Measurements from ENCODE around the gene ZNF860.

Gene ZNF860

GRCh38 chr3:31976302-31976701, 5.2 kb upstream of the ZNF860 start:
- Histone ChIP-seq H2BK120ac (ENCODE audit: low read depth, low read length) (no peak overlapping the region), H2AK5ac (ENCODE audit: low read length, severe bottlenecking) (no peak overlapping the region), H3K4me2 (ENCODE audit: low read length, poor library complexity, severe bottlenecking) (no peak overlapping the region), H3K9ac (ENCODE audit: low read length) (no peak overlapping the region), H3K18ac (ENCODE audit: low read depth in 1 of 2, low read length in 2 of 2) (no peak overlapping the region), H2BK15ac (ENCODE audit: low read depth, poor library complexity, severe bottlenecking) (no peak overlapping the region), H2AFZ (ENCODE audit: low read depth, low read length) (no peak overlapping the region), H3K27me3 (ENCODE audit: control insufficient read depth in 1 of 2, insufficient read depth in 1 of 2, low read length in 2 of 2) (peaks cover 0 to 4% of the 10 kb centered on the region in 2 experiments), H3K14ac (ENCODE audit: low read length in 2 of 2) (no peak overlapping the region), H3K23ac (ENCODE audit: low read length in 2 of 2) (peak overlapping the region in 1 of 2 experiments; percentile 42), H3K4me1 (ENCODE audit: control insufficient read depth, insufficient read depth, low read depth, low read length) (peaks cover 2% of the 10 kb centered on the region), H3K36me3 (ENCODE audit: control insufficient read depth in 1 of 2, insufficient read depth in 2 of 2, low read depth in 1 of 2, low read length in 2 of 2) (no peaks in the 10 kb centered on the region), H3K79me1 (replicated peaks; ENCODE audit: low read length, poor library complexity, severe bottlenecking) (peaks cover 36% of the 10 kb centered on the region), H3K4me3 (ENCODE audit: insufficient read depth in 1 of 2, low read depth in 1 of 2, low read length in 2 of 2) (no peak overlapping the region), H3K27ac (ENCODE audit: low read length, poor library complexity, severe bottlenecking) (no peak overlapping the region), H4K91ac (ENCODE audit: low read length) (no peak overlapping the region), H3K4ac (ENCODE audit: low read depth in 1 of 2, low read length in 2 of 2) (no peak overlapping the region), H4K8ac (ENCODE audit: low read length) (no peak overlapping the region), H2BK12ac (ENCODE audit: low read length in 2 of 2) (no peak overlapping the region), H2BK5ac (ENCODE audit: low read depth, low read length, poor library complexity, severe bottlenecking) (no peak overlapping the region), H3K9me3 (ENCODE audit: control insufficient read depth, low read length) (no peaks in the 10 kb centered on the region)
- 100% methylated on average over 2 of the region's 2 CpGs for WGBS
- DNase-seq: no peak

GRCh38 chr3:31977736-31978135, 3.8 kb upstream of the ZNF860 start:
- 91% methylated on average over 2 of the region's 2 CpGs for WGBS
- peaks cover 27% of the 10 kb centered on the region for H3K79me1 ChIP-seq (replicated peaks; ENCODE audit: low read length, poor library complexity, severe bottlenecking)

GRCh38 chr3:31978553-31978952, 3.0 kb upstream of the ZNF860 start:
- no peak overlapping the region for H2AFZ ChIP-seq (ENCODE audit: low read depth, low read length)

More at GRCh38 chr3:31977736-31978135, 3.8 kb upstream of the ZNF860 start:
- no peak overlapping the region for H3K4ac ChIP-seq (ENCODE audit: low read depth in 1 of 2, low read length in 2 of 2)
- peaks cover 0 to 4% of the 10 kb centered on the region in 2 experiments for H3K27me3 ChIP-seq (ENCODE audit: control insufficient read depth in 1 of 2, insufficient read depth in 1 of 2, low read length in 2 of 2)
- no peak overlapping the region for H3K9ac ChIP-seq (ENCODE audit: low read length)
- DNase-seq: no peak
- H3K4me3 ChIP-seq (ENCODE audit: insufficient read depth in 1 of 2, low read depth in 1 of 2, low read length in 2 of 2): no peak overlapping the region
- H3K4me2 ChIP-seq (ENCODE audit: low read length, poor library complexity, severe bottlenecking): no peak overlapping the region
- H3K27ac ChIP-seq (ENCODE audit: low read length, poor library complexity, severe bottlenecking): no peak overlapping the region
- no peak overlapping the region for H2BK5ac ChIP-seq (ENCODE audit: low read depth, low read length, poor library complexity, severe bottlenecking)
- H2BK15ac ChIP-seq (ENCODE audit: low read depth, poor library complexity, severe bottlenecking): no peak overlapping the region
- no peak overlapping the region for H3K23ac ChIP-seq (ENCODE audit: low read length in 2 of 2)
- no peaks in the 10 kb centered on the region for H3K36me3 ChIP-seq (ENCODE audit: control insufficient read depth in 1 of 2, insufficient read depth in 2 of 2, low read depth in 1 of 2, low read length in 2 of 2)
- no peak overlapping the region for H4K91ac ChIP-seq (ENCODE audit: low read length)
- H3K4me1 ChIP-seq (ENCODE audit: control insufficient read depth, insufficient read depth, low read depth, low read length): peaks cover 8% of the 10 kb centered on the region
- H3K18ac ChIP-seq (ENCODE audit: low read depth in 1 of 2, low read length in 2 of 2): no peak overlapping the region
- H3K9me3 ChIP-seq (ENCODE audit: control insufficient read depth, low read length): no peaks in the 10 kb centered on the region
- H2BK12ac ChIP-seq (ENCODE audit: low read length in 2 of 2): no peak overlapping the region
- no peak overlapping the region for H2AFZ ChIP-seq (ENCODE audit: low read depth, low read length)
- no peak overlapping the region for H2AK5ac ChIP-seq (ENCODE audit: low read length, severe bottlenecking)
- no peak overlapping the region for H3K14ac ChIP-seq (ENCODE audit: low read length in 2 of 2)
- no peak overlapping the region for H4K8ac ChIP-seq (ENCODE audit: low read length)
- H2BK120ac ChIP-seq (ENCODE audit: low read depth, low read length): no peak overlapping the region

GRCh38 chr3:31979001-31979697, 2.4 kb upstream of the ZNF860 start:
- H3K9me3 ChIP-seq (ENCODE audit: control insufficient read depth, low read length): no peaks in the 10 kb centered on the region
- no peak overlapping the region for H3K4me2 ChIP-seq (ENCODE audit: low read length, poor library complexity, severe bottlenecking)
- H2AK5ac ChIP-seq (ENCODE audit: low read length, severe bottlenecking): peak overlapping the region; percentile 93
- H4K91ac ChIP-seq (ENCODE audit: low read length): no peak overlapping the region
- H3K27ac ChIP-seq (ENCODE audit: low read length, poor library complexity, severe bottlenecking): no peak overlapping the region
- no peak overlapping the region for H3K23ac ChIP-seq (ENCODE audit: low read length in 2 of 2)
- no peak overlapping the region for H4K8ac ChIP-seq (ENCODE audit: low read length)
- H3K4me3 ChIP-seq (ENCODE audit: insufficient read depth in 1 of 2, low read depth in 1 of 2, low read length in 2 of 2): peak overlapping the region in 1 of 2 experiments; percentile 46
- peaks cover 16% of the 10 kb centered on the region for H3K79me1 ChIP-seq (replicated peaks; ENCODE audit: low read length, poor library complexity, severe bottlenecking)
- no peak for DNase-seq
- no peaks in the 10 kb centered on the region for H3K36me3 ChIP-seq (ENCODE audit: control insufficient read depth in 1 of 2, insufficient read depth in 2 of 2, low read depth in 1 of 2, low read length in 2 of 2)
- no peak overlapping the region for H3K14ac ChIP-seq (ENCODE audit: low read length in 2 of 2)
- 92% methylated on average over 3 of the region's 5 CpGs for WGBS
- H3K9ac ChIP-seq (ENCODE audit: low read length): peak overlapping the region; percentile 24
- H2BK12ac ChIP-seq (ENCODE audit: low read length in 2 of 2): no peak overlapping the region
- H2BK5ac ChIP-seq (ENCODE audit: low read depth, low read length, poor library complexity, severe bottlenecking): no peak overlapping the region
- H2BK15ac ChIP-seq (ENCODE audit: low read depth, poor library complexity, severe bottlenecking): no peak overlapping the region
- H3K27me3 ChIP-seq (ENCODE audit: control insufficient read depth in 1 of 2, insufficient read depth in 1 of 2, low read length in 2 of 2): peaks cover 0 to 4% of the 10 kb centered on the region in 2 experiments
- no peak overlapping the region for H2AFZ ChIP-seq (ENCODE audit: low read depth, low read length)
- no peak overlapping the region for H2BK120ac ChIP-seq (ENCODE audit: low read depth, low read length)
- peaks cover 8% of the 10 kb centered on the region for H3K4me1 ChIP-seq (ENCODE audit: control insufficient read depth, insufficient read depth, low read depth, low read length)
- no peak overlapping the region for H3K4ac ChIP-seq (ENCODE audit: low read depth in 1 of 2, low read length in 2 of 2)
- H3K18ac ChIP-seq (ENCODE audit: low read depth in 1 of 2, low read length in 2 of 2): no peak overlapping the region

More at GRCh38 chr3:31978553-31978952, 3.0 kb upstream of the ZNF860 start:
- H3K18ac ChIP-seq (ENCODE audit: low read depth in 1 of 2, low read length in 2 of 2): no peak overlapping the region
- H3K4me3 ChIP-seq (ENCODE audit: insufficient read depth in 1 of 2, low read depth in 1 of 2, low read length in 2 of 2): no peak overlapping the region
- WGBS: 86% methylated on average over 3 of the region's 4 CpGs
- H3K4me1 ChIP-seq (ENCODE audit: control insufficient read depth, insufficient read depth, low read depth, low read length): peaks cover 8% of the 10 kb centered on the region
- no peak overlapping the region for H3K23ac ChIP-seq (ENCODE audit: low read length in 2 of 2)
- H4K8ac ChIP-seq (ENCODE audit: low read length): no peak overlapping the region
- H3K9me3 ChIP-seq (ENCODE audit: control insufficient read depth, low read length): no peaks in the 10 kb centered on the region
- peaks cover 0 to 4% of the 10 kb centered on the region in 2 experiments for H3K27me3 ChIP-seq (ENCODE audit: control insufficient read depth in 1 of 2, insufficient read depth in 1 of 2, low read length in 2 of 2)
- H2BK5ac ChIP-seq (ENCODE audit: low read depth, low read length, poor library complexity, severe bottlenecking): no peak overlapping the region
- no peak overlapping the region for H3K4me2 ChIP-seq (ENCODE audit: low read length, poor library complexity, severe bottlenecking)
- H3K9ac ChIP-seq (ENCODE audit: low read length): no peak overlapping the region
- peaks cover 20% of the 10 kb centered on the region for H3K79me1 ChIP-seq (replicated peaks; ENCODE audit: low read length, poor library complexity, severe bottlenecking)
- H3K36me3 ChIP-seq (ENCODE audit: control insufficient read depth in 1 of 2, insufficient read depth in 2 of 2, low read depth in 1 of 2, low read length in 2 of 2): no peaks in the 10 kb centered on the region
- H3K4ac ChIP-seq (ENCODE audit: low read depth in 1 of 2, low read length in 2 of 2): no peak overlapping the region
- no peak overlapping the region for H4K91ac ChIP-seq (ENCODE audit: low read length)
- DNase-seq: no peak
- H2AK5ac ChIP-seq (ENCODE audit: low read length, severe bottlenecking): no peak overlapping the region
- H3K14ac ChIP-seq (ENCODE audit: low read length in 2 of 2): no peak overlapping the region
- H2BK15ac ChIP-seq (ENCODE audit: low read depth, poor library complexity, severe bottlenecking): no peak overlapping the region
- no peak overlapping the region for H2BK120ac ChIP-seq (ENCODE audit: low read depth, low read length)
- H3K27ac ChIP-seq (ENCODE audit: low read length, poor library complexity, severe bottlenecking): no peak overlapping the region
- H2BK12ac ChIP-seq (ENCODE audit: low read length in 2 of 2): no peak overlapping the region

All from mesenchymal stem cell (in vitro differentiated cells and primary cell).